AG09309 (cell line): Measurements from ENCODE around the gene CXCL14.

ENCODE experiments used
- DNase-seq: peaks from one replicate; pipeline ENCODE4 v3.0.0-alpha.2; 2010; ENCODE audit warnings: low read depth
- H3K4me3 ChIP-seq: 2 replicates; pipeline ENCODE4 v1.5.1; 2011; ENCODE audit warnings: mild to moderate bottlenecking, low read depth, low read length, moderate library complexity; ENCODE audit not compliant: control insufficient read depth
- CTCF ChIP-seq: IDR thresholded peaks from 2 replicates; pipeline ENCODE4 v1.5.1; 2011; ENCODE audit warnings: mild to moderate bottlenecking, low read depth, low read length, inconsistent platforms; ENCODE audit not compliant: insufficient read depth, control insufficient read depth; ENCODE audit errors: missing control alignments

Gene CXCL14

GRCh38 chr5:135559354-135559753 lies 19.4 kb downstream of the CXCL14 start:
- DNase-seq: no peak
- H3K4me3 ChIP-seq: no peak overlapping the region
- TF ChIP-seq CTCF: no peak

- DNase-seq: no peak
- TF ChIP-seq CTCF: no peak
- H3K4me3 ChIP-seq: no peak overlapping the region
These were observed 21.5 kb downstream of the CXCL14 start for GRCh38 chr5:135557076-135557838.

GRCh38 chr5:135556620-135557019 lies 22.2 kb downstream of the CXCL14 start:
- H3K4me3 ChIP-seq: no peak overlapping the region
- TF ChIP-seq CTCF: no peak
- DNase-seq: no peak

GRCh38 chr5:135555530-135555929 lies 23.3 kb downstream of the CXCL14 start:
- no peak for DNase-seq
- no peak overlapping the region for H3K4me3 ChIP-seq
- no peak for TF ChIP-seq CTCF

GRCh38 chr5:135553688-135554462 lies 24.9 kb downstream of the CXCL14 start:
- no peak for DNase-seq
- peak; percentile 51 for TF ChIP-seq CTCF
- H3K4me3 ChIP-seq: peak overlapping the region; percentile 26

- TF ChIP-seq CTCF: peak; percentile 89
- DNase-seq: peak; percentile 33
- no peak overlapping the region for H3K4me3 ChIP-seq
These were observed 27.0 kb downstream of the CXCL14 start for GRCh38 chr5:135551593-135552447.
